Cardiac muscle cell (in vitro differentiated cells and primary cell): ENCODE results near the gene ADCY5. TPM values are rescaled to one million over a fixed set of nuclear protein-coding genes. Genes with fewer than 3 reads are reported as not detected.

Experiments used
- DNase-seq, 2 donors: peaks; one replicate each; pipeline versions ENCODE4 v3.0.0 to v3.0.0-alpha.2; 2010 to 2017; ENCODE audit warnings: low read depth in 1 of 2, low spot score in 1 of 2
- H3K27ac ChIP-seq: fragments of 200-600 bp; sonication (generic); 2 replicates; pipeline ENCODE4 v1.5.1; 2016
- H3K27me3 ChIP-seq: fragments of 200-600 bp; sonication (generic); 2 replicates; pipeline ENCODE4 v1.6.0; 2016; ENCODE audit warnings: control low read depth
- H3K36me3 ChIP-seq: fragments of 200-600 bp; sonication (generic); 2 replicates; pipeline ENCODE4 v1.5.1; 2016; ENCODE audit warnings: control low read depth
- H3K4me1 ChIP-seq: fragments of 200-600 bp; sonication (generic); 2 replicates; pipeline ENCODE4 v1.8.1; 2017; ENCODE audit warnings: low read depth, mild to moderate bottlenecking, mixed run types
- H3K4me3 ChIP-seq: fragments of 200-600 bp; sonication (generic); 2 replicates; pipeline ENCODE4 v1.5.1; 2016; ENCODE audit warnings: mild to moderate bottlenecking
- H3K9me3 ChIP-seq: fragments of 200-600 bp; sonication (generic); 2 replicates; pipeline ENCODE4 v1.5.1; 2017; ENCODE audit warnings: low read depth, mild to moderate bottlenecking, control low read depth
- polyA plus RNA-seq: library from polyadenylated mRNA; unstranded; fragments of >200 nt; fragmentation: Nextera tagmentation; extraction: Ambion mirVana; gene quantifications from 2 replicates; pipeline ENCODE4 v1.2.1, GENCODE V29; 2016
- total RNA-seq: library from RNA; depleted of rRNA; stranded (reverse); fragments of >200 nt; gene quantifications from 2 replicates; pipeline ENCODE4 v1.2.3, GENCODE V29; 2016
- TF ChIP-seq, protein P1 (sequence below): IDR thresholded peaks from 2 replicates; pipeline ENCODE4 v1.5.1; 2012; ENCODE audit warnings: low read depth, mild to moderate bottlenecking, low read length

ADCY5 gene
- total and polyA plus RNA-seq, 2 experiments from 2014 or later = 38.4 to 93.7 TPM

GRCh38 chr3:123307064-123307463 is 141.8 kb downstream of the ADCY5 start:
- Histone ChIP-seq H3K4me3 (no peak overlapping the region), H3K9me3 (no peaks in the 10 kb centered on the region), H3K27ac (no peak overlapping the region), H3K36me3 (peaks cover 21% of the 10 kb centered on the region), H3K4me1 (no peaks in the 10 kb centered on the region), H3K27me3 (no peaks in the 10 kb centered on the region)
- no peak for DNase-seq
- TF ChIP-seq, protein P1, sequence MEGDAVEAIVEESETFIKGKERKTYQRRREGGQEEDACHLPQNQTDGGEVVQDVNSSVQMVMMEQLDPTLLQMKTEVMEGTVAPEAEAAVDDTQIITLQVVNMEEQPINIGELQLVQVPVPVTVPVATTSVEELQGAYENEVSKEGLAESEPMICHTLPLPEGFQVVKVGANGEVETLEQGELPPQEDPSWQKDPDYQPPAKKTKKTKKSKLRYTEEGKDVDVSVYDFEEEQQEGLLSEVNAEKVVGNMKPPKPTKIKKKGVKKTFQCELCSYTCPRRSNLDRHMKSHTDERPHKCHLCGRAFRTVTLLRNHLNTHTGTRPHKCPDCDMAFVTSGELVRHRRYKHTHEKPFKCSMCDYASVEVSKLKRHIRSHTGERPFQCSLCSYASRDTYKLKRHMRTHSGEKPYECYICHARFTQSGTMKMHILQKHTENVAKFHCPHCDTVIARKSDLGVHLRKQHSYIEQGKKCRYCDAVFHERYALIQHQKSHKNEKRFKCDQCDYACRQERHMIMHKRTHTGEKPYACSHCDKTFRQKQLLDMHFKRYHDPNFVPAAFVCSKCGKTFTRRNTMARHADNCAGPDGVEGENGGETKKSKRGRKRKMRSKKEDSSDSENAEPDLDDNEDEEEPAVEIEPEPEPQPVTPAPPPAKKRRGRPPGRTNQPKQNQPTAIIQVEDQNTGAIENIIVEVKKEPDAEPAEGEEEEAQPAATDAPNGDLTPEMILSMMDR = no peak

GRCh38 chr3:123305192-123305591 is 143.7 kb downstream of the ADCY5 start:
- no peak for DNase-seq
- H3K4me1 ChIP-seq = no peaks in the 10 kb centered on the region
- H3K4me3 ChIP-seq = no peak overlapping the region
- H3K9me3 ChIP-seq = no peaks in the 10 kb centered on the region
- H3K27me3 ChIP-seq = no peaks in the 10 kb centered on the region
- peaks cover 25% of the 10 kb centered on the region for H3K36me3 ChIP-seq
- TF ChIP-seq, protein P1 = no peak
- no peak overlapping the region for H3K27ac ChIP-seq

- no peaks in the 10 kb centered on the region for H3K27me3 ChIP-seq
- no peaks in the 10 kb centered on the region for H3K4me1 ChIP-seq
- no peaks in the 10 kb centered on the region for H3K9me3 ChIP-seq
- DNase-seq = no peak
- TF ChIP-seq, protein P1 = no peak
- no peak overlapping the region for H3K27ac ChIP-seq
- peaks cover 28% of the 10 kb centered on the region for H3K36me3 ChIP-seq
- H3K4me3 ChIP-seq = no peak overlapping the region
Measured at GRCh38 chr3:123303976-123304560, 144.8 kb downstream of the ADCY5 start.

DNA sequence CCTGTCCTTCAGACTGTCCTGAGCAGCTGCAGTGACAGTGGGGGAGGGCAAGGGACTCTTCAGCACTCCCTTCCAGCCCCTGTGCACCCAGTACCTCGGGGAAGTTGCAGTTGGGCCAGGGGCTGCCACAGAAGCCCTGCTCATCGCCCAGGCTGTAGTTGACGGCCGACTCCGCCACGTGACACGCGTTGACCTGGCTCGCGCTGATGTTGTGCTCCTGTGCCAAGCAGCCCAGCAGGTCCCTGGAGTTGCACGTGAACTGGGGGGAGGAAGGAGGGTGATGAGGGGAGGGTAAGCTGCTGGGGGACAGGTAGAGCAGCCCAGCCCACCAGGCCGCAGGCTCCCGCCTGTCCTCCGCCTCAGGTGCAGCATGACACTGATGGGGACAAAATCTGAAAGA is 145.9 kb downstream of the ADCY5 start:
- Histone ChIP-seq H3K27me3 (no peaks in the 10 kb centered on the region), H3K9me3 (no peaks in the 10 kb centered on the region), H3K36me3 (peaks cover 31% of the 10 kb centered on the region), H3K4me1 (no peaks in the 10 kb centered on the region), H3K27ac (no peak overlapping the region), H3K4me3 (no peak overlapping the region)
- DNase-seq = no peak
- TF ChIP-seq, protein P1 = no peak

DNA sequence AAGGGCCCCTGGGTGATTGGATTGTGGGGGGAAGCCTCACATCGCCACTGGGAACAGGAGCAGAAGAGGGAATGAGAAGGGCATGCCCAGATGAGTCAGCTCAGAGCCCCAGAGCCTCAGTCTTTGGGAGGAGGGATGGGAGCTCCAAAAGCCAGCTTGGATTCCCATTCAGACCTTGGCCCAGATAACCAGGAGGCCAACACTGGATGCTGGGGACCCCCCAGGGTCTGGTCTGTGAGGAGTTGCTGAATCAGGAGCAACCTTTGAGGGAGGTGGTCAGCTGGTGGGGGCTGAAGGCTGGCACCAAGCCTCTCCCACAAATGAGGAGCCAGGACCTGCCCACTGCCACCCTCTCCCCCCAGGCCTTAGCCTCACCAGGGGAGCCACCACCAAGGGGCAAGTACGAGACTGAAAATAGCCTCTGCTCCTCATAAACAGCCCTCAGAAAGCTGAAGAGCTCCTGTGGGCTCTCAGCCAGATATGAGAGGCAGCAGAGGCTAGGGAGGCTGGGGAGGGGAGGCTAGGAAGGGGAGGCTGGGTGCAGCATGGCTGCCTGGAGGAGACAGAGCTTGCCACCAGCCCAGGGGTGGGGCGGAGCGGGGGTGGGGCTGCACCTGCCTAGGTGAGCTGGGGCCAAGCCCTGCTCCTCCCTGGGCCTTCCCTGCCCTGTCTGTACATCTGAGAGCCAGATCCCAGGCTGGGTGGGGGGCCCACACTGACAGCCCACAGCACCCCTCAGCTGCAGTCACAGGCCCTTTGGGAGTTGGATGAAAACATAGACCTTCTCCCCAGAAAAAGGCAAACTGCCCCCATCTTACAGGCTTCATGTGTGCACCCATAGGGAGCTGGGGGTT is 147.3 kb downstream of the ADCY5 start:
- no peak overlapping the region for H3K4me3 ChIP-seq
- H3K4me1 ChIP-seq = no peaks in the 10 kb centered on the region
- TF ChIP-seq, protein P1 = no peak
- H3K9me3 ChIP-seq = no peaks in the 10 kb centered on the region
- no peaks in the 10 kb centered on the region for H3K27me3 ChIP-seq
- no peak overlapping the region for H3K27ac ChIP-seq
- H3K36me3 ChIP-seq = peaks cover 28% of the 10 kb centered on the region
- no peak for DNase-seq
